Right cardiac atrium (tissue), 5 donors: ENCODE results near the gene SLC26A8. TPM values are rescaled to one million over a fixed set of nuclear protein-coding genes. Genes with fewer than 3 reads are reported as not detected.
A peak's percentile ranks its signal among the peaks of the same experiment; 100 is the strongest.

Experiments used
- ATAC-seq, 2 donors: fragments of 200-7000 bp; cut with Tn5 transposase; one replicate each; pipeline versions ENCODE4 v1.8.0 to v1.9.1; 2020; ENCODE audit warnings: moderate library complexity in 2 of 2, mild to moderate bottlenecking in 1 of 2
- DNase-seq, 3 donors: peaks; one replicate each; pipeline ENCODE4 v3.0.0-alpha.2; 2020
- H3K27ac ChIP-seq: one replicate; pipeline ENCODE4 v1.5.1; 2013; ENCODE audit warnings: mild to moderate bottlenecking, low read length, control low read depth, moderate library complexity
- H3K27me3 ChIP-seq: one replicate; pipeline ENCODE4 v1.6.1; 2013; ENCODE audit not compliant: control insufficient read depth, insufficient read depth
- H3K4me1 ChIP-seq: one replicate; pipeline ENCODE4 v1.6.1; 2013; ENCODE audit warnings: low read length; ENCODE audit not compliant: control insufficient read depth, insufficient read depth
- H3K4me3 ChIP-seq: one replicate; pipeline ENCODE4 v1.5.1; 2013; ENCODE audit warnings: low read length, control low read depth
- H3K9me3 ChIP-seq: one replicate; pipeline ENCODE4 v1.6.1; 2013; ENCODE audit warnings: low read length; ENCODE audit not compliant: control insufficient read depth
- WGBS: extraction: QIAGEN DNeasy Blood & Tissue Kit; methylation state at CpG from one replicate; pipeline ENCODE4 v1.1.7; 2013; 5-methylcytosine and 5-hydroxymethylcytosine counted together
- intact Hi-C, 4 donors: fragments of 100-400 bp; cut with DNase I; formaldehyde crosslinking; loops; one replicate each; pipeline versions ENCODE4 v1.11.0 to v1.14.0; 2022 to 2023
- long read RNA-seq, 4 donors: library from polyadenylated mRNA; unstranded; transcript quantifications; one replicate each; pipeline ENCODE4 v2.0.0, GENCODE V29; 2020 to 2021
- polyA plus RNA-seq: library from polyadenylated mRNA; stranded (reverse); fragments of 200-250 nt; gene quantifications from one replicate; pipeline ENCODE4 v1.2.3, GENCODE V29; 2013
- total RNA-seq, 4 donors: library from RNA; stranded (reverse); fragmentation: NEBNext Ultra II Directional; extraction: Animal tissue kit (Norgen Biotek cat#: 25700); gene quantifications; one replicate each; pipeline ENCODE4 v1.2.1, GENCODE V29; 2021
- donor health status: healthy with polysubstance abuse.
- donor health status: DM: no; HTN: yes; CAD: no.
- donor health status: DM: no; HTN: no; CAD: no.
- donor health status: DM: no; HTN: yes; CAD: no; lungs with severe emphysema.
- donor health status: DM: yes; HTN: yes; CAD: no.

Gene SLC26A8, protein sequence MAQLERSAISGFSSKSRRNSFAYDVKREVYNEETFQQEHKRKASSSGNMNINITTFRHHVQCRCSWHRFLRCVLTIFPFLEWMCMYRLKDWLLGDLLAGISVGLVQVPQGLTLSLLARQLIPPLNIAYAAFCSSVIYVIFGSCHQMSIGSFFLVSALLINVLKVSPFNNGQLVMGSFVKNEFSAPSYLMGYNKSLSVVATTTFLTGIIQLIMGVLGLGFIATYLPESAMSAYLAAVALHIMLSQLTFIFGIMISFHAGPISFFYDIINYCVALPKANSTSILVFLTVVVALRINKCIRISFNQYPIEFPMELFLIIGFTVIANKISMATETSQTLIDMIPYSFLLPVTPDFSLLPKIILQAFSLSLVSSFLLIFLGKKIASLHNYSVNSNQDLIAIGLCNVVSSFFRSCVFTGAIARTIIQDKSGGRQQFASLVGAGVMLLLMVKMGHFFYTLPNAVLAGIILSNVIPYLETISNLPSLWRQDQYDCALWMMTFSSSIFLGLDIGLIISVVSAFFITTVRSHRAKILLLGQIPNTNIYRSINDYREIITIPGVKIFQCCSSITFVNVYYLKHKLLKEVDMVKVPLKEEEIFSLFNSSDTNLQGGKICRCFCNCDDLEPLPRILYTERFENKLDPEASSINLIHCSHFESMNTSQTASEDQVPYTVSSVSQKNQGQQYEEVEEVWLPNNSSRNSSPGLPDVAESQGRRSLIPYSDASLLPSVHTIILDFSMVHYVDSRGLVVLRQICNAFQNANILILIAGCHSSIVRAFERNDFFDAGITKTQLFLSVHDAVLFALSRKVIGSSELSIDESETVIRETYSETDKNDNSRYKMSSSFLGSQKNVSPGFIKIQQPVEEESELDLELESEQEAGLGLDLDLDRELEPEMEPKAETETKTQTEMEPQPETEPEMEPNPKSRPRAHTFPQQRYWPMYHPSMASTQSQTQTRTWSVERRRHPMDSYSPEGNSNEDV
- total RNA-seq (under 1 TPM in 1 of 4 donors, not detected in 3; 0.29 TPM), polyA plus RNA-seq (not detected)
- long read RNA-seq, donor 1, partial matches to known transcripts = 0 of 1 reads
- long read RNA-seq, donor 1, other reads (novel, unspliced or antisense) = 1 of 1 reads
- long read RNA-seq, donor 2 = 0 reads
- long read RNA-seq, donor 3, partial matches to known transcripts = 0 of 1 reads
- long read RNA-seq, donor 3, other reads (novel, unspliced or antisense) = 1 of 1 reads
- long read RNA-seq, donor 4 = 0 reads

DNA sequence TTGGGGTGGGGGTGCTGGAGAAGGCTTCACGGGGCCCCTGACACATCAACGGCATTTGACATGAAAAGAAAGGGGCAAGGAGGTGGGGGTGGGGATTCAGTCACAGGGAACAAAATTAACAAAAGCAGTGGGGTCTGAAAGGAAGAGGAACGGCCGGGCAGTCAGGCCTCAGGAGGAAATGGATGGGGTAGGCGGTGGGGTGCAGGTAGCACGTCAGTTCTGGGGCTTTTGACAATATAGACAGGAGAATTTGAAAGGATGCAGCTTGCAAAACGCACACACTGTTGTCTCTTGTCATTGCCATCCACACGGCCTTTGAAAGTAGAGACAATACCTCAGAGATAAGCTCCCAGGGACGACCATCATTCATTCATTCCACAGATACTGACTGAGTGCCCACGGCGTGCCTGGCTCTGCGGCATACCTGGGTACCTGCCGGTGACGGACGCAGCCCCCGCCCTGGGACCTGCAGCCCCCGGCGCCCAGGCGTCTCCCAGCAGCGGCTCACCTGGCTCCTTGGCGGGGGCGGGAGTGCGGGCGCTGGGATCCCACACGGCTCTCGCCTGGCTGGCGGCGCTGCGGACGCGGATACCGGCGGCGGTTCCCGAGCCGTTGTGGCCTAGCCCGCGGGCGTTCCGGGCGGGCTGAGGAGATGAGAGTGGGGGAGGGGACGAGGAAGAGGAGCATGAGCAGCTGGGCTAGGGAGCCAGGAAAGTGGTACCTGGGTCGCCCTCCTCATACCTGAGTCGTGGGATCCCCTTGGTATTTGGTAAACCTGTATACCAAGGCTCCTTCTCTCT is at the start of gene SLC26A8:
Gene SLC26A8 (minus strand): TSS at position 646 of the 800 bp plus-strand sequence. CDS start 4,934 bp downstream, outside the sequence.
- no peaks in the 10 kb centered on the region for H3K9me3 ChIP-seq
- ATAC-seq (no peak), DNase-seq (no peak)
- 23% methylated on average over 44 of the region's 44 CpGs for WGBS
- intact Hi-C loops = no loop called here
- H3K4me1 ChIP-seq = no peaks in the 10 kb centered on the region
- H3K4me3 ChIP-seq = no peak within 1 kb of the TSS
- no peak within 1 kb of the TSS for H3K27ac ChIP-seq
- no peaks in the 10 kb centered on the region for H3K27me3 ChIP-seq

DNA sequence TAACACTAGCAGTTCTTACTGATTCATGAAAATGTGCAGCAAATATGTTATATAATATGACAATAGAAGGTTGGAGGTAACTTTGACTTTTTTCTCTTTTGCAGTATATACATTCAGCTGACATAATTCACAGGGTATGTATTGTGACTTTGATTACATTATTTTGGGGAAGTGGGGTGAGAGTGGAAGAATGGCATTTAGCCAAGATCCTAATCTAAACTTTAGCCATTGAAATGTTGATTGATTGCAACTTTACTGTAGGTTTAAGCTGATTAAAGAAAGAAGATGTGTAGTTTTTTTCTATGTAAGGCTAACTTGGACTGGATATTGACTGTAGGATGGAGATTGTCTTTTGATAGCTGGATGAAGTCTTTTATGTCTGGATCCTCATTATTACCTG is 49.1 kb upstream of the SLC26A8 start:
- no peak for DNase-seq
- Histone ChIP-seq H3K4me1 (no peaks in the 10 kb centered on the region), H3K27me3 (no peaks in the 10 kb centered on the region), H3K9me3 (no peaks in the 10 kb centered on the region), H3K27ac (no peak overlapping the region), H3K4me3 (no peak overlapping the region)
- no peak for ATAC-seq
- intact Hi-C loops = no loop called here

DNA sequence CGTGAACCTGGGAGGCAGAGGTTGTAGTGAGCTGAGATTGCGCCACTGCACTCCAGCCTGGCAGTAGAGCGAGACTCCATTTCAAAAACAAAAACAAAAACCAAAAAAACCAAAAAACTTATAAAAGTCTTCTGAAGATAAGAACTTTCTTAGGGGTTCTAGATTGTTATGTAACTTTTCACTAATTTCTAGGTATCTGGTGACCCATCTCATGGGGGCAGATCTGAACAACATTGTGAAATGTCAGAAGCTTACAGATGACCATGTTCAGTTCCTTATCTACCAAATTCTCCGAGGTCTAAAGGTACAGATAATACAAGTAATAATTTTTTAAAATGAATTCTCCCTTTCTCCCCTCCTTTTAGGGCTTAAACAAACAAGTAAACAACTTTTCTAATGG is 48.2 kb upstream of the SLC26A8 start:
- Histone ChIP-seq H3K27ac (no peak overlapping the region), H3K4me3 (no peak overlapping the region), H3K9me3 (no peaks in the 10 kb centered on the region), H3K27me3 (no peaks in the 10 kb centered on the region), H3K4me1 (no peaks in the 10 kb centered on the region)
- 93% methylated on average over 4 of the region's 4 CpGs for WGBS
- peak in 1 of 3 donors; percentile 5 for DNase-seq
- no peak for ATAC-seq
- intact Hi-C loops = no loop called here

DNA sequence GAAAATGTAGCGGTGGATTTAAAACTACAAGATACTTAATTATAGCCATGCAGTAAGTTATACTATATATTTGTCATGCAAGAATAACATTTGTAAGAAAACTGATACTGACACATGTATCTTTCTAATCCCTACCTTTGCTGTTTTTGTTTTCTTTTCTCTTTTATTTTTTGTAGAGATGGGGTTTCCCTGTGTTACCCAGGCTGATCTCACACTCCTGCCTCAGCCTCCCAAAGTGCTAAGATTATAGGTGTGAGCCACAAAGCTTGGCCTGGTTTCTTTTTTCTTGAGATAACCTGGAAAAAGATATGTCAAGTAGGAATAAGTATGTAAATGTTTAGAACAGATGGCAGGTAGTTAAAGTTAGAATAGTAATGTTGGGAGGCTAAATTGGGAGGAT is 47.3 kb upstream of the SLC26A8 start:
- ATAC-seq (no peak), DNase-seq (no peak)
- Histone ChIP-seq H3K4me1 (no peaks in the 10 kb centered on the region), H3K9me3 (no peaks in the 10 kb centered on the region), H3K4me3 (no peak overlapping the region), H3K27ac (no peak overlapping the region), H3K27me3 (no peaks in the 10 kb centered on the region)
- intact Hi-C loops = no loop called here
- 97% methylated on average over 1 of the region's 1 CpG for WGBS

DNA sequence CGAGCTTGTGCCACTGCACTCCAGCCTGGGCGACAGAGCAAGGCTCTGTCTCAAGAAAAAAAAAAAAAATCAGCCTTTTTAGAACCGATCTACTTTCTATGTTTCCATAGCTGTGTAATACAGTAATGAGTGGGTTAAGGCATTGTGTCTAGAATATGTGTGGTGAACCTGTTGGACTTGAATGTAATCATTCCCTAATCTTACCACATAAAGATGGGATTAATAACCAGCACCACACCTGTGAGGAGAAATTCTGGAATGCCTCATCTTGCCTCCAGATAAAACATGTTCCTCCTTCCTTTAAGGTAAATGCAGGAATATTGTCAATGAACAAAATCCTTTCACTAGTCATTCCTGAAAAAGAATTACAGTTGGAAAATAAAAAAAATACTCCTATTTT is 46.8 kb upstream of the SLC26A8 start:
- no peak for ATAC-seq
- H3K27me3 ChIP-seq = no peaks in the 10 kb centered on the region
- WGBS = 96% methylated on average over 3 of the region's 3 CpGs
- H3K4me3 ChIP-seq = no peak overlapping the region
- H3K4me1 ChIP-seq = no peaks in the 10 kb centered on the region
- DNase-seq = no peak
- no peaks in the 10 kb centered on the region for H3K9me3 ChIP-seq
- intact Hi-C loops = no loop called here
- no peak overlapping the region for H3K27ac ChIP-seq

DNA sequence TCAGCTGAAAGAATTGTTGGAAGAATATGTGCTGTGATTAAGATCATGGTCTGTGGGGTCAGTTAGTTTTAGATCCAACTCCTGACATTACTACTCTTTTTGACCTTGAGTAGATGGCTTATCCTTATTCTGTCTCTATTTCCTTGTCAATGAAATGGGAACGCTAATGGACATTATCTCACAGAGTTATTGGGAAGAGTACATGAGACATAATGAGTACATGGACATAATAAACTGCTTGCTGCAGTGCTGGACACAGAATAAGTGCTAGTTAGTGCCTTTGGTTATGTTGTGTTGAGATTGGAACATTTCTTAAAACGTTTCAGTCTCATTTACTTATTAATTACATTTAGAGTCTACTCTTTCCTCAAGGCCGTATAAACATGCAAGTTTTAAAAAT is 45.8 kb upstream of the SLC26A8 start:
- 81% methylated on average over 3 of the region's 3 CpGs for WGBS
- no peak for DNase-seq
- H3K27me3 ChIP-seq = no peaks in the 10 kb centered on the region
- no peak overlapping the region for H3K4me3 ChIP-seq
- H3K4me1 ChIP-seq = peaks cover 2% of the 10 kb centered on the region
- ATAC-seq = no peak
- H3K9me3 ChIP-seq = no peaks in the 10 kb centered on the region
- intact Hi-C loops = no loop called here
- H3K27ac ChIP-seq = no peak overlapping the region

DNA sequence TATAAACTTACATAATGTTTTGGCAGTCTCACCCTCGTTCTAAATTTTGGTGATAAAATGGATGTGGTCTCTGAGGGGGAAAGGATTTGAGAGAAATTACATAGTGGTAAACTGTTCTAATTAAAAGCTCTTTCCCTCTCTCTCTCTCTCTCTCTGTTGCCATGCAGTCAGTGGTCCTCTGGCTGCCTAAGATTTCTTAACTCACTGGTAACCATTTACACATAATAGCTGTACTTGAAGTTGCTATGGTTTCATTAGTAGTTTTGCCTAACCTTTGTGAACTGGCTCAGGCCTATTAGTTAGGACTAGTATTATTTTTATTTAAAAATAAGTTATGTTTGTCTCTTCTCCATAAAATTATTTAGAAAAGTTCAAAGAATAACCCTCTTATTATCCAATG is 45.1 kb upstream of the SLC26A8 start:
- ATAC-seq (no peak), DNase-seq (no peak)
- peaks cover 4% of the 10 kb centered on the region for H3K4me1 ChIP-seq
- intact Hi-C loops = no loop called here
- no peak overlapping the region for H3K4me3 ChIP-seq
- no peak overlapping the region for H3K27ac ChIP-seq
- WGBS = 44% methylated on average over 1 of the region's 1 CpG
- no peaks in the 10 kb centered on the region for H3K27me3 ChIP-seq
- H3K9me3 ChIP-seq = no peaks in the 10 kb centered on the region

DNA sequence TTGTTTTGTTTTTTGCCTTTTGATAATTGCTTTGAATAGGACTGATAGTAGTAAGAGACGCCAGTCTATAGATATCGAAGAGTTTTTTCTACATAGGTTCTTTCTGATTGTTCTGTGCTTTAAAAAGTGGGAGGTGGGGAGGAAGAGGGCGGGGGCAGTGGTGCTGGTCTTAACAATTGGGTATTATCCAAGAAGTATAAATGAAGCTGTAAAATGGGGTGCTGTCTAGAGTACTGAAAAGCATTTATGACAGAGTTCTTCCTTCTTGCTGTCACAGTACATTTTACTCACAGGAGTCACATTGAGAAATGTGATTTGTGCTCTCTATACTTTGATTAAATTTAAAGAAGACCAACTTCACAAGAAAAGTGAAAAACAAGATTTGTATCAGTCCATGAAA is 44.1 kb upstream of the SLC26A8 start:
- intact Hi-C loops = no loop called here
- Histone ChIP-seq H3K27ac (no peak overlapping the region), H3K4me1 (peaks cover 4% of the 10 kb centered on the region), H3K27me3 (no peaks in the 10 kb centered on the region), H3K9me3 (no peaks in the 10 kb centered on the region), H3K4me3 (no peak overlapping the region)
- DNase-seq = peak in 1 of 3 donors; percentile 10
- ATAC-seq = no peak
- 73% methylated on average over 3 of the region's 3 CpGs for WGBS

DNA sequence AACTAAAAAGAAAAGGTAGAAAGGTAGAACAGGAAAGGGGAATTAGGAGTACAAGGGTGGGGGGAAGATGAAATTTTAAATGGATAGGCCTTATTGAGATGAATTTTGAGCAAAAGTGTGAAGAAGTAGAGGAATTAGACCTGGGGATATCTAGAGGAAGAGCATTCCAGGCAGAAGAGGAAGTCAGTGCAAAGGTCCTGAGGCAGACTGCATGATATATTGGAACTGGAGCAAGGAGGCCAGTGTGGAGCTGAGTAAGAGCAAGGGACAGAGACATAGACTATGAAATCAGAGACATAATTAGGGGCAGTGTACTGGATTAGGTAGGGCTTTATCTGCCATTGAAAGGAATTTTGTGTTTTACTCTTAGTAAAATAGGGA is 43.6 kb upstream of the SLC26A8 start:
- DNase-seq (no peak), ATAC-seq (peak; percentile 30 to 63)
- peaks cover 4% of the 10 kb centered on the region for H3K4me1 ChIP-seq
- H3K9me3 ChIP-seq = no peaks in the 10 kb centered on the region
- H3K4me3 ChIP-seq = no peak overlapping the region
- no peaks in the 10 kb centered on the region for H3K27me3 ChIP-seq
- H3K27ac ChIP-seq = no peak overlapping the region
- intact Hi-C loops = no loop called here

DNA sequence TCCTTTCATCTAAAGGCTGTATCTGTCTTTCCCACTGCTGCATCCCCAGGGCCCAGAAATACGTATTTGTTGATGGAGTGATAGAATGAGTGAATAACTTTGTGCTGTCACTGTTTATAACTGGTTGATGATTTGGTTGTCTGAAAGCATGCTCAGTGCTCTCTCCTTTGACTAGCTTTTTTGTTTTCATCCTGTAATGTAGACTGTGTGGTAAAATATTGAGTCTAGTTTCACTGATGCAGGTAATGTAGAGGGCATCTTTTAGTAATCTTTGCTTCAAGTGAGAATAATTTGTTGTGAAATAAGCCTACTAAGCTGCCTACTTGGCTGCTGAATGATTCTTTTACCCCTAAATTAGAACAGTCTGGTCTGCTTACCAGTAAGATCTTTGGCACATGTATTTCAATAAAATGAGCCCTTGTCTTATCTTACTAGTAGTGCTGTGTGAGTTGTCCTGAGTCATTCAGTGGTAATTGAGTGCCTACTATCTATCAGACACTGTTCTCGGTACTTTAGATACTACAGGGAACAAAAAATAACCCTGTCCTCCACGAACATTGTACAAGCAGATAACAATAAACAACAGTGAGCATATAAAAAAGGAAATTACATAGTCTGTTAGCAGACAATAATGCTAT is 43.1 kb upstream of the SLC26A8 start:
- Histone ChIP-seq H3K27ac (no peak overlapping the region), H3K27me3 (no peaks in the 10 kb centered on the region), H3K4me1 (peaks cover 4% of the 10 kb centered on the region), H3K4me3 (no peak overlapping the region), H3K9me3 (no peaks in the 10 kb centered on the region)
- peak; percentile 91 to 95 for ATAC-seq
- no peak for DNase-seq
- WGBS = 32% methylated on average over 3 of the region's 3 CpGs
- intact Hi-C loops = no loop called here
